CD4-positive, alpha-beta T cell treated with Interferon alpha-2 for 1 hour (primary cell): ENCODE results near the gene ZNF865.

Source experiments
- DNase-seq, 2 donors: peaks; one replicate each; pipeline ENCODE4 v3.0.0-alpha.2; 2020 to 2022

ZNF865 gene

GRCh38 chr19:55626350-55626749, 20.9 kb downstream of the ZNF865 start:
- peak; percentile 55 to 83 for DNase-seq

- DNase-seq, result peak; percentile 90 to 93
Measured at GRCh38 chr19:55632463-55632834, 27.0 kb downstream of the ZNF865 start.

GRCh38 chr19:55633861-55634260, 28.4 kb downstream of the ZNF865 start:
- DNase-seq, result no peak

- no peak for DNase-seq
Measured at GRCh38 chr19:55635334-55635717, 29.9 kb downstream of the ZNF865 start.

- no peak for DNase-seq
Measured at GRCh38 chr19:55635856-55636440, 30.5 kb downstream of the ZNF865 start.

- no peak for DNase-seq
Measured at GRCh38 chr19:55636723-55637122, 31.3 kb downstream of the ZNF865 start.

- no peak for DNase-seq
Measured at GRCh38 chr19:55637534-55637933, 32.1 kb downstream of the ZNF865 start.

- DNase-seq, result peak; percentile 65 to 77
Measured at GRCh38 chr19:55638864-55639359, 33.5 kb downstream of the ZNF865 start.

GRCh38 chr19:55640043-55640576, 34.7 kb downstream of the ZNF865 start:
- peak; percentile 81 to 82 for DNase-seq

- peak; percentile 38 to 70 for DNase-seq
Measured at GRCh38 chr19:55640577-55641425, 35.4 kb downstream of the ZNF865 start, which contains the start of gene ZNF580. Gene ZNF580 (plus strand): TSS chr19:55641002. CDS start chr19:55642509, 1,507 bp downstream.

GRCh38 chr19:55641426-55642152, 36.1 kb downstream of the ZNF865 start:
- peak in 1 of 2 donors; percentile 53 for DNase-seq

GRCh38 chr19:55642153-55643002, 36.9 kb downstream of the ZNF865 start:
- peak in 1 of 2 donors; percentile 29 for DNase-seq

- DNase-seq, result peak; percentile 72 to 84
Measured at GRCh38 chr19:55643003-55643886, 37.8 kb downstream of the ZNF865 start, which contains the start of gene ZNF581. Gene ZNF581 (plus strand): TSS chr19:55643649. CDS start chr19:55644572, 923 bp downstream.

GRCh38 chr19:55643887-55644176, 38.4 kb downstream of the ZNF865 start:
- DNase-seq, result no peak

- no peak for DNase-seq
Measured at GRCh38 chr19:55644191-55644833, 38.9 kb downstream of the ZNF865 start.

GRCh38 chr19:55644842-55645511, 39.5 kb downstream of the ZNF865 start:
- no peak for DNase-seq

GRCh38 chr19:55645512-55645881, 40.0 kb downstream of the ZNF865 start:
- no peak for DNase-seq

- DNase-seq, result no peak
Measured at GRCh38 chr19:55646889-55647731, 41.7 kb downstream of the ZNF865 start.
